ENCODE data around the gene HNRNPAB. TPM values are rescaled to one million over a fixed set of nuclear protein-coding genes. Genes with fewer than 3 reads are reported as not detected.

The HNRNPAB gene
- total and polyA plus RNA-seq, 4 donors: 33.7 to 66.3 (median 50.4) TPM

DNA sequence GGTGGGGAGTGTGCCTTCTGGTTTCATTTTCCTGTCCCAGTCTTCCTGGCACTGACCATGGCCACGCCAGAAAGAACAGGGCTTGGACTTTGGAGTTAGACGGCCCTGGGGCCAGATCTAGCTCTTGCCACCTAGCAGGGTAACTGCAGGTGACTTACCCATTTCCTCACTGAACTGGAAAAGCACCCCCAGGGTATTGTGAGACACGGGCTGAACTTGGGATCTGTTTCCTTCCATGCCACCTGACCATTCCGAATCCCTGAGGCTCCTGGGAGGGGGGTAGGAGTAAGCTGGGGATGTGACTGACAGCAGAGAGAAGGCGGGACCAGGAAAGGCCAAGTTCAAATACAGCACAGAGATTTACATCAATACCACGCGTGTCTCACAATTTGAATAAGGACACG is 9.4 kb downstream of the HNRNPAB start:
- TF ChIP-seq HNF4A (conservative IDR thresholded peaks at IDR 0.05): peak; percentile 94 to 97
- TF ChIP-seq RAD21 (IDR thresholded peaks at IDR 0.05): peak in 1 of 2 donors; percentile 7
- peak; percentile 82 for TF ChIP-seq SP1 (IDR thresholded peaks at IDR 0.05)
- peak; percentile 49 for TF ChIP-seq NR2F2 (IDR thresholded peaks at IDR 0.05)
- TF ChIP-seq, protein P1, sequence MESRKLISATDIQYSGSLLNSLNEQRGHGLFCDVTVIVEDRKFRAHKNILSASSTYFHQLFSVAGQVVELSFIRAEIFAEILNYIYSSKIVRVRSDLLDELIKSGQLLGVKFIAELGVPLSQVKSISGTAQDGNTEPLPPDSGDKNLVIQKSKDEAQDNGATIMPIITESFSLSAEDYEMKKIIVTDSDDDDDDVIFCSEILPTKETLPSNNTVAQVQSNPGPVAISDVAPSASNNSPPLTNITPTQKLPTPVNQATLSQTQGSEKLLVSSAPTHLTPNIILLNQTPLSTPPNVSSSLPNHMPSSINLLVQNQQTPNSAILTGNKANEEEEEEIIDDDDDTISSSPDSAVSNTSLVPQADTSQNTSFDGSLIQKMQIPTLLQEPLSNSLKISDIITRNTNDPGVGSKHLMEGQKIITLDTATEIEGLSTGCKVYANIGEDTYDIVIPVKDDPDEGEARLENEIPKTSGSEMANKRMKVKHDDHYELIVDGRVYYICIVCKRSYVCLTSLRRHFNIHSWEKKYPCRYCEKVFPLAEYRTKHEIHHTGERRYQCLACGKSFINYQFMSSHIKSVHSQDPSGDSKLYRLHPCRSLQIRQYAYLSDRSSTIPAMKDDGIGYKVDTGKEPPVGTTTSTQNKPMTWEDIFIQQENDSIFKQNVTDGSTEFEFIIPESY (IDR thresholded peaks at IDR 0.05): no peak
- no peak for TF ChIP-seq FOXA1 (IDR thresholded peaks at IDR 0.05)
- TF ChIP-seq, protein P2, sequence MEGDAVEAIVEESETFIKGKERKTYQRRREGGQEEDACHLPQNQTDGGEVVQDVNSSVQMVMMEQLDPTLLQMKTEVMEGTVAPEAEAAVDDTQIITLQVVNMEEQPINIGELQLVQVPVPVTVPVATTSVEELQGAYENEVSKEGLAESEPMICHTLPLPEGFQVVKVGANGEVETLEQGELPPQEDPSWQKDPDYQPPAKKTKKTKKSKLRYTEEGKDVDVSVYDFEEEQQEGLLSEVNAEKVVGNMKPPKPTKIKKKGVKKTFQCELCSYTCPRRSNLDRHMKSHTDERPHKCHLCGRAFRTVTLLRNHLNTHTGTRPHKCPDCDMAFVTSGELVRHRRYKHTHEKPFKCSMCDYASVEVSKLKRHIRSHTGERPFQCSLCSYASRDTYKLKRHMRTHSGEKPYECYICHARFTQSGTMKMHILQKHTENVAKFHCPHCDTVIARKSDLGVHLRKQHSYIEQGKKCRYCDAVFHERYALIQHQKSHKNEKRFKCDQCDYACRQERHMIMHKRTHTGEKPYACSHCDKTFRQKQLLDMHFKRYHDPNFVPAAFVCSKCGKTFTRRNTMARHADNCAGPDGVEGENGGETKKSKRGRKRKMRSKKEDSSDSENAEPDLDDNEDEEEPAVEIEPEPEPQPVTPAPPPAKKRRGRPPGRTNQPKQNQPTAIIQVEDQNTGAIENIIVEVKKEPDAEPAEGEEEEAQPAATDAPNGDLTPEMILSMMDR (IDR thresholded peaks at IDR 0.05; ENCODE audit: low read depth, low read length, missing input control): no peak
- peak in 1 of 2 donors; percentile 46 for TF ChIP-seq EGR1 (IDR thresholded peaks at IDR 0.05; ENCODE audit: low read depth in 2 of 2)
- peak; percentile 88 for TF ChIP-seq HNF4G (IDR thresholded peaks at IDR 0.05)
- peak; percentile 54 to 71 for TF ChIP-seq JUND (IDR thresholded peaks at IDR 0.05)
- no peak for TF ChIP-seq FOXA2 (IDR thresholded peaks at IDR 0.05)
- peak; percentile 89 to 92 for TF ChIP-seq RXRA (IDR thresholded peaks at IDR 0.05)
- TF ChIP-seq GABPA (IDR thresholded peaks at IDR 0.05 in 1 of 2, conservative IDR thresholded peaks at IDR 0.05 in 1 of 2): peak in 1 of 2 donors; percentile 31
- TF ChIP-seq, protein P3, sequence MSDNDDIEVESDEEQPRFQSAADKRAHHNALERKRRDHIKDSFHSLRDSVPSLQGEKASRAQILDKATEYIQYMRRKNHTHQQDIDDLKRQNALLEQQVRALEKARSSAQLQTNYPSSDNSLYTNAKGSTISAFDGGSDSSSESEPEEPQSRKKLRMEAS (IDR thresholded peaks at IDR 0.05): peak; percentile 19
- TF ChIP-seq, protein P4, sequence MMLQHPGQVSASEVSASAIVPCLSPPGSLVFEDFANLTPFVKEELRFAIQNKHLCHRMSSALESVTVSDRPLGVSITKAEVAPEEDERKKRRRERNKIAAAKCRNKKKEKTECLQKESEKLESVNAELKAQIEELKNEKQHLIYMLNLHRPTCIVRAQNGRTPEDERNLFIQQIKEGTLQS (IDR thresholded peaks at IDR 0.05): peak; percentile 33
- TF ChIP-seq YY1 (IDR thresholded peaks at IDR 0.05): no peak
- no peak for DNase-seq (ENCODE audit: low spot score)
- peak overlapping the region; percentile 53 to 76 for H3K27ac ChIP-seq (ENCODE audit: low read depth in 1 of 2, low read length in 2 of 2)

DNA sequence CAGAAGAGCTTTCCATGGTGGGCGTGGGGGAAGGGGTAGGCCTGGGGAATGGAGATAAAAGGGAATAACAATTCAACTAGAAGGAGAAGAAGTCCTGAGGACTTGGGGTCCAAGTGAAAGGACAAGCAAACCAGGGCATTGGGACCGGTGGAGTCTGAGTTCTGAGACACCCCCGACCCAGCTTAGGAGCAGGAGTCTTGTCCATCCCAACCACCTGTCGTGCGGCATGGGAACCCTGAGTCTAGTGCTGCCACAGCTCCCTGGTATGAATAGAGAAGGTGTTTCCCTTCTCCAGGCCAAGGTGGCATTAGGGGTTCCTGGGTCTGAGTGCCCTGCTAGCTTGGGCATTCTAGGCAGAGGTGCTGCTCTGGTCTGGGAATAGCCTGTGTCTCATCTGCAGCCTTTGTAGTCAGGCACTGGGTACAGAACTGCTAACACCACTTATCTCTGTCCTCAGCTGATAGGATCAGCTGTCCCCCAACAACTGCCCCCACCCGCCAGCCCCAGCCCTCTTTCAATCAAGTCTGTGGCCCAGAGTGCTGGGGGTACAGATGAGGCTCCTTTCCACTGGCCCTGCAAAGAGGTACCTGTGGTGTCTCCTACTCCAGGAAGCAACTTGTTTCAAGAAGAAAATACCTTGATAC is 9.9 kb downstream of the HNRNPAB start:
- Histone ChIP-seq H3K4me1 (ENCODE audit: control insufficient read depth in 4 of 4, insufficient read depth in 4 of 4, low read length in 3 of 4) (peaks cover 22 to 44% (median 38%) of the 10 kb centered on the region in 4 donors), H3K27ac (ENCODE audit: low read depth in 1 of 2, low read length in 2 of 2) (peak overlapping the region; percentile 53 to 76), H3K36me3 (ENCODE audit: control insufficient read depth in 4 of 4, insufficient read depth in 3 of 4, low read depth in 1 of 4, low read length in 3 of 4) (peaks cover 18 to 71% (median 54%) of the 10 kb centered on the region in 4 donors), H3K9ac (ENCODE audit: low read depth in 1 of 2, low read length in 2 of 2) (no peak overlapping the region), H3K27me3 (ENCODE audit: control insufficient read depth in 4 of 4, insufficient read depth in 4 of 4, low read length in 3 of 4) (no peaks in the 10 kb centered on the region), H3K4me3 (ENCODE audit: low read depth in 1 of 3, low read length in 3 of 3) (no peak overlapping the region), H3K9me3 (ENCODE audit: control insufficient read depth in 4 of 4, low read length in 3 of 4) (no peaks in the 10 kb centered on the region)
- DNase-seq (ENCODE audit: low spot score): no peak
- TF ChIP-seq, protein P3 (IDR thresholded peaks at IDR 0.05): no peak
- WGBS: 92% methylated on average over 6 of the region's 6 CpGs

More for the DNA sequence above, 9.4 kb downstream of the HNRNPAB start:
- peaks cover 21 to 77% (median 58%) of the 10 kb centered on the region in 4 donors for H3K36me3 ChIP-seq (ENCODE audit: control insufficient read depth in 4 of 4, insufficient read depth in 3 of 4, low read depth in 1 of 4, low read length in 3 of 4)
- WGBS: 37% methylated on average over 8 of the region's 8 CpGs
- H3K4me1 ChIP-seq (ENCODE audit: control insufficient read depth in 4 of 4, insufficient read depth in 4 of 4, low read length in 3 of 4): peaks cover 22 to 44% (median 39%) of the 10 kb centered on the region in 4 donors
- no peak overlapping the region for H3K4me3 ChIP-seq (ENCODE audit: low read depth in 1 of 3, low read length in 3 of 3)
- H3K9ac ChIP-seq (ENCODE audit: low read depth in 1 of 2, low read length in 2 of 2): no peak overlapping the region
- H3K9me3 ChIP-seq (ENCODE audit: control insufficient read depth in 4 of 4, low read length in 3 of 4): no peaks in the 10 kb centered on the region
- H3K27me3 ChIP-seq (ENCODE audit: control insufficient read depth in 4 of 4, insufficient read depth in 4 of 4, low read length in 3 of 4): no peaks in the 10 kb centered on the region
